Panc1 (cell line): ENCODE data around the gene DHH. TPM values are rescaled to one million over a fixed set of nuclear protein-coding genes. Genes with fewer than 3 reads are reported as not detected.

Experiments
- ATAC-seq: fragments of 200-7000 bp; cut with Tn5 transposase; 2 replicates; pipeline ENCODE4 v1.9.1; 2020; ENCODE audit warnings: mild to moderate bottlenecking, moderate library complexity
- BruUV-seq: library from RNA; stranded (reverse); fragments of 400-500 nt; replicated peaks from 2 replicates; lab custom pipeline; 2021; lab: Mats Ljungman, UMichigan
- CTCF ChIA-PET: fragments of 300-600 bp; sonication (Branson Sonifier 250); formaldehyde crosslinking; loops from one replicate; lab custom pipeline; 2022; ENCODE audit warnings: antibody characterized with exemption; lab: Charles Lee
- POLR2A ChIA-PET: fragments of 300-600 bp; sonication (Branson Sonifier 250); formaldehyde crosslinking; loops from one replicate; lab custom pipeline; 2022; ENCODE audit warnings: antibody characterized with exemption; lab: Charles Lee
- DNase-seq: peaks from one replicate; pipeline ENCODE4 v3.0.0-alpha.2; 2010; ENCODE audit warnings: low read depth, low spot score
- H3K27ac ChIP-seq: 2 replicates; pipeline ENCODE4 v1.5.1; 2011; ENCODE audit warnings: mild to moderate bottlenecking, low read length, inconsistent platforms
- H3K27me3 ChIP-seq: fragments of 200-500 bp; sonication (Bioruptor generic); 2 replicates; pipeline ENCODE4 v1.6.0; 2014; ENCODE audit warnings: low read length, inconsistent platforms; ENCODE audit not compliant: control insufficient read depth, insufficient read depth
- H3K36me3 ChIP-seq: fragments of 200-500 bp; sonication (Bioruptor generic); 2 replicates; pipeline ENCODE4 v1.5.1; 2014; ENCODE audit warnings: inconsistent platforms, mild to moderate bottlenecking, low read length, moderate library complexity; ENCODE audit not compliant: control insufficient read depth, insufficient read depth
- H3K4me1 ChIP-seq: 2 replicates; pipeline ENCODE4 v1.5.1; 2011; ENCODE audit warnings: inconsistent platforms, mild to moderate bottlenecking, low read length, moderate library complexity; ENCODE audit not compliant: control insufficient read depth, insufficient read depth
- H3K4me3 ChIP-seq, 2 experiments: 2 replicates each; pipeline ENCODE4 v1.5.1; 2011 to 2012; ENCODE audit warnings: low read depth in 2 of 2, low read length in 2 of 2, mild to moderate bottlenecking in 2 of 2, inconsistent platforms in 1 of 2, moderate library complexity in 1 of 2
- H3K9me3 ChIP-seq: fragments of 200-500 bp; sonication (Bioruptor generic); 2 replicates; pipeline ENCODE4 v1.5.1; 2014; ENCODE audit warnings: low read depth, mild to moderate bottlenecking, inconsistent platforms, low read length, moderate library complexity; ENCODE audit not compliant: control insufficient read depth, insufficient read depth
- POLR2AphosphoS5 ChIP-seq: IDR thresholded peaks from 2 replicates; pipeline ENCODE4 v1.6.1; 2012; ENCODE audit warnings: mild to moderate bottlenecking, low read depth, low read length, moderate library complexity
- SIN3A ChIP-seq: IDR thresholded peaks from 2 replicates; pipeline ENCODE4 v1.6.1; 2012; ENCODE audit warnings: low read depth, mild to moderate bottlenecking, low read length, moderate library complexity, borderline replicate concordance; ENCODE audit not compliant: insufficient read depth
- TCF7L2 ChIP-seq: IDR thresholded peaks from 2 replicates; pipeline ENCODE4 v1.6.1; 2011; ENCODE audit warnings: mild to moderate bottlenecking, low read depth, low read length, inconsistent platforms
- in situ Hi-C: cut with HindIII; loops from 2 replicates; pipeline ENCODE4 v1.10.0; 2016; ENCODE audit warnings: low sequenced_read_pairs, low pct_unique_long_range_greater_than_20kb
- intact Hi-C: fragments of 100-400 bp; cut with micrococcal nuclease; formaldehyde crosslinking; loops from one replicate; pipeline ENCODE4 v1.10.0; 2022; ENCODE audit not compliant: unreplicated experiment
- total RNA-seq: library from RNA; stranded (reverse); gene quantifications from one replicate; pipeline ENCODE4 v1.2.1, GENCODE V29; 2021; ENCODE audit not compliant: unreplicated experiment
- TF ChIP-seq, protein P1 (sequence below): fragments of 450-650 bp; IDR thresholded peaks from 2 replicates; pipeline ENCODE4 v1.5.1; 2017; ENCODE audit warnings: mild to moderate bottlenecking
- TF ChIP-seq, protein P2 (sequence below), 2 experiments: IDR thresholded peaks; 2 replicates each; pipeline ENCODE4 v1.6.1; 2011 to 2012; ENCODE audit warnings: low read depth in 2 of 2, control low read depth in 1 of 2, low read length in 1 of 2, mild to moderate bottlenecking in 1 of 2, moderate library complexity in 1 of 2; ENCODE audit not compliant: insufficient read depth in 1 of 2

DHH gene
- total RNA-seq, 1 experiment from 2014 or later = 1.9 TPM

DNA sequence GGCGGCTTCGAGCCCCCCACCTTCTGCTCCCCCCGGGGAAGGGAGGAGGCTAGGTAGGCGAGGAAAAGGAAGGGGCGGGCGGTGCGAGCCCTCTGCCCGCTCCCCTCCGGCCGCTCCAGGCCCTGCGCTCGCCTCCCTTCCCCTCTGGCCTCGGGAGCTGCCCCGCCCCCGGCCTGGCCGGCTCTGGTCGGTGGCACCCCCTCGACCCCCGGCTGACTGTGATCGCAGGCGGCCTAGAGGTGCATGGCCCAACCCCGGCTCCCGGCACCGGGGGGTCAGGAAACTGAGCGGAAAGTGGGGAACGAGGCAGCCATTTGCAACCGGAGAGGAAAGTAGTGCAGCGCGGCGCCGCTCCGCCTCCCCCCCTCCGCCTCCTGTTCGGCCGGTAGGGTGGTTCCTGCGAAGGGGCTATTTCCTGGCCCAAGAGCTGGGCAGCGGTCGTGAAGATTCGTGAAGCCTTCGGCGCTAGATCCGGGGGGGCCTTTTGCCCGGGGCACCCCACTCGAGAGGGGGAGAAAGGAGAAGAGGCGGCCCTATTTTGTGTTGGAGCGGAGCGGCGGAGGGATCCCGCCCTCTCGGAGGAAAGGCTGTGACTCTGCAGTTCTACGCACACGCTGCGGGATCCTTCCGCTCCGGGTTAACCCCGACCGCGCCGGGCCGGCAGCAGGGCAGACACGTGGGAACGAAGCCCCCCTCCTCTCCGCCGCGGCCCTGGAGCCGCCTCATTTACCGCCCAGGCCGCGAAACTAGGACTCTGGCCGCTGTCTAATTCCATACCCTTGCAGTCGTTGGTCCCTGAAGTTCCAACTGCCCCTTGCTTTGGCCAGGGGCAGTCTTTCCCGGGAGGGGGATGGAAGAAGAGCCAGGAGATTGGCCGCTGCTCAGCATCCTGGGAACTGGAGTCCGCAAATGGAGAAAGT, 34.1 kb downstream of the DHH start, which contains the start of gene KMT2D:
KMT2D (minus strand) TSS at position 558 of the 920 bp plus-strand sequence. CDS start 5,470 bp downstream, outside the sequence.
- ChIA-PET POLR2A (no interaction called here), CTCF (no interaction called here)
- Histone ChIP-seq H3K27me3 (no peaks in the 10 kb centered on the region), H3K4me3 (peak within 1 kb of the TSS; percentile 93 to 97), H3K36me3 (no peaks in the 10 kb centered on the region; the same call in 1 of the 2 replicates), H3K9me3 (no peaks in the 10 kb centered on the region), H3K27ac (peak within 1 kb of the TSS; percentile 84), H3K4me1 (peaks cover 30% of the 10 kb centered on the region)
- TSS peak; percentile 59 for BruUV-seq
- TF ChIP-seq POLR2AphosphoS5 = peak; percentile 59
- peak; percentile 60 for TF ChIP-seq SIN3A
- TF ChIP-seq TCF7L2 = peak; percentile 48; the same call in 1 of the 2 replicates
- TF ChIP-seq, protein P1, sequence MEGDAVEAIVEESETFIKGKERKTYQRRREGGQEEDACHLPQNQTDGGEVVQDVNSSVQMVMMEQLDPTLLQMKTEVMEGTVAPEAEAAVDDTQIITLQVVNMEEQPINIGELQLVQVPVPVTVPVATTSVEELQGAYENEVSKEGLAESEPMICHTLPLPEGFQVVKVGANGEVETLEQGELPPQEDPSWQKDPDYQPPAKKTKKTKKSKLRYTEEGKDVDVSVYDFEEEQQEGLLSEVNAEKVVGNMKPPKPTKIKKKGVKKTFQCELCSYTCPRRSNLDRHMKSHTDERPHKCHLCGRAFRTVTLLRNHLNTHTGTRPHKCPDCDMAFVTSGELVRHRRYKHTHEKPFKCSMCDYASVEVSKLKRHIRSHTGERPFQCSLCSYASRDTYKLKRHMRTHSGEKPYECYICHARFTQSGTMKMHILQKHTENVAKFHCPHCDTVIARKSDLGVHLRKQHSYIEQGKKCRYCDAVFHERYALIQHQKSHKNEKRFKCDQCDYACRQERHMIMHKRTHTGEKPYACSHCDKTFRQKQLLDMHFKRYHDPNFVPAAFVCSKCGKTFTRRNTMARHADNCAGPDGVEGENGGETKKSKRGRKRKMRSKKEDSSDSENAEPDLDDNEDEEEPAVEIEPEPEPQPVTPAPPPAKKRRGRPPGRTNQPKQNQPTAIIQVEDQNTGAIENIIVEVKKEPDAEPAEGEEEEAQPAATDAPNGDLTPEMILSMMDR = no peak
- TF ChIP-seq, protein P2, sequence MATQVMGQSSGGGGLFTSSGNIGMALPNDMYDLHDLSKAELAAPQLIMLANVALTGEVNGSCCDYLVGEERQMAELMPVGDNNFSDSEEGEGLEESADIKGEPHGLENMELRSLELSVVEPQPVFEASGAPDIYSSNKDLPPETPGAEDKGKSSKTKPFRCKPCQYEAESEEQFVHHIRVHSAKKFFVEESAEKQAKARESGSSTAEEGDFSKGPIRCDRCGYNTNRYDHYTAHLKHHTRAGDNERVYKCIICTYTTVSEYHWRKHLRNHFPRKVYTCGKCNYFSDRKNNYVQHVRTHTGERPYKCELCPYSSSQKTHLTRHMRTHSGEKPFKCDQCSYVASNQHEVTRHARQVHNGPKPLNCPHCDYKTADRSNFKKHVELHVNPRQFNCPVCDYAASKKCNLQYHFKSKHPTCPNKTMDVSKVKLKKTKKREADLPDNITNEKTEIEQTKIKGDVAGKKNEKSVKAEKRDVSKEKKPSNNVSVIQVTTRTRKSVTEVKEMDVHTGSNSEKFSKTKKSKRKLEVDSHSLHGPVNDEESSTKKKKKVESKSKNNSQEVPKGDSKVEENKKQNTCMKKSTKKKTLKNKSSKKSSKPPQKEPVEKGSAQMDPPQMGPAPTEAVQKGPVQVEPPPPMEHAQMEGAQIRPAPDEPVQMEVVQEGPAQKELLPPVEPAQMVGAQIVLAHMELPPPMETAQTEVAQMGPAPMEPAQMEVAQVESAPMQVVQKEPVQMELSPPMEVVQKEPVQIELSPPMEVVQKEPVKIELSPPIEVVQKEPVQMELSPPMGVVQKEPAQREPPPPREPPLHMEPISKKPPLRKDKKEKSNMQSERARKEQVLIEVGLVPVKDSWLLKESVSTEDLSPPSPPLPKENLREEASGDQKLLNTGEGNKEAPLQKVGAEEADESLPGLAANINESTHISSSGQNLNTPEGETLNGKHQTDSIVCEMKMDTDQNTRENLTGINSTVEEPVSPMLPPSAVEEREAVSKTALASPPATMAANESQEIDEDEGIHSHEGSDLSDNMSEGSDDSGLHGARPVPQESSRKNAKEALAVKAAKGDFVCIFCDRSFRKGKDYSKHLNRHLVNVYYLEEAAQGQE (IDR thresholded peaks at IDR 0.05; ENCODE audit: insufficient read depth in 1 of 2, low read depth in 2 of 2, low read length in 1 of 2) = peak; percentile 30 to 35; a peak in 1 of 4 replicates
- ATAC-seq (peak; percentile 84), DNase-seq (peak; percentile 75)
- in situ Hi-C loops = no loop called here
- intact Hi-C loops = loop anchor here (5.0 kb wide), 1 partner anchor 62 kb away; no protein-coding TSS in a partner anchor

DNA sequence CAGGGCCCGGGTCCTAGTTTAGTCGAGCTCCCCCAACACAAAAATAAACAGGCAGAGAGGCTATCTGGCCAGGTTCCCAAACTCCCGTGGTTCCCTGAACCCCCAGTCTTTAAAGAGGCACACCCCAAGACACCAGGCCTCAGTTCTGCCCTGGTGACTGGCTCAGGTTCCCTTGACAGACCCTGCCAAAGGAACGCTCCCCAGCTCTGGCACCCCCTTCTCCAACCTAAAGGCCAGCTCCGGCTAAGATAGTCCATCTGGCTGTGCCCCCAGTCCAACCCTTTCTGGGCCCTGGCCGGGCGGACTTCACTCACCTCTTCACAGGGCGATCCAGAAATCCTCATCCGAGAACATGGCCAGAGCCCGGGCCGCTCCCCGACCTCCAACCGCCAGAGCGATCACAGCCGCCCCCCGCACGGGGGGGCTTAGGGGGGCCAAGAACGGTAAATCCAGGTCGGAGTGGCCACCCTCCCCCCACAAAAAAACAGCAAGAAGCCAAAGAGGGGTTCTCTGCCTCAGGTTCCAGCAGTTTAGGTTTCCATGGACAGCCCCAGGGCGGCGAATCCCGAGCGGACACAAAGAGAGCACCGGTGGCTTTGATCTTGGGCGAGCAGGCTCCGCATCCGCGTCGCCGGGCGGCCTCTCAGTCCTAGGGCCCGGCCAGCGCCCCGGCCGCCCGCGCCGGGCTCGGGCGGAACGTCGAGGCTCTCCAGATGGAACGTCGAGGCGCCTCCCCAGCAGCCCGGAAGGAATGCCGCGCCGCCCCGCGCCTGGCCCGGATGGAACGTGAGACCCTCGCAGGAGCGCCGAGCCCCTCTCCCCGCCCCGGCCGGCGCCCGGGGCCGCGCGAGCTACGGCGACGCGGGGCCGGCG, 35.1 kb downstream of the DHH start:
- intact Hi-C loops = loop anchor here (5.0 kb wide), 1 partner anchor 63 kb away; no protein-coding TSS in a partner anchor
- POLR2A ChIA-PET = no interaction called here

More for the DNA sequence above, 35.1 kb downstream of the DHH start:
- peak overlapping the region; percentile 84 for H3K27ac ChIP-seq
- no peaks in the 10 kb centered on the region; the same call in 1 of the 2 replicates for H3K36me3 ChIP-seq
- in situ Hi-C loops = no loop called here
- ATAC-seq = 0 out of 2 replicates have a peak, but pooled peaks have one; percentile 4
- peak; percentile 91 for TF ChIP-seq TCF7L2
- TF ChIP-seq SIN3A = no peak
- TF ChIP-seq, protein P2 (IDR thresholded peaks at IDR 0.05; ENCODE audit: insufficient read depth in 1 of 2, low read depth in 2 of 2, low read length in 1 of 2) = no peak
- TF ChIP-seq, protein P1 = no peak
- DNase-seq = no peak
- no peaks in the 10 kb centered on the region for H3K27me3 ChIP-seq
- CTCF ChIA-PET = no interaction called here
- peaks cover 32% of the 10 kb centered on the region for H3K4me1 ChIP-seq
- no TSS peak for BruUV-seq
- H3K4me3 ChIP-seq = peak overlapping the region; percentile 93 to 97
- H3K9me3 ChIP-seq = no peaks in the 10 kb centered on the region
